ENCODE data around the gene MIF. TPM values are rescaled to one million over a fixed set of nuclear protein-coding genes. Genes with fewer than 3 reads are reported as not detected.
"Not testable (repeated sequence)": the region's sequence is repeated elsewhere in the genome, so short reads cannot be mapped to it uniquely, and the experiment has no call there.

The MIF gene
- total RNA-seq, 1 experiment from 2014 or later = 582 TPM

GRCh38 chr22:23877566-23877965, 16.6 kb upstream of the MIF start:
- DNase-seq (ENCODE audit: low read depth) = no peak

- DNase-seq (ENCODE audit: low read depth) = no peak
Measured at GRCh38 chr22:23878219-23878618, 16.0 kb upstream of the MIF start.

GRCh38 chr22:23882370-23882769, 11.8 kb upstream of the MIF start:
- DNase-seq (ENCODE audit: low read depth) = no peak

GRCh38 chr22:23883658-23884057, 10.5 kb upstream of the MIF start:
- no peak for DNase-seq (ENCODE audit: low read depth)

GRCh38 chr22:23884140-23884539, 10.0 kb upstream of the MIF start:
- no peak for DNase-seq (ENCODE audit: low read depth)

GRCh38 chr22:23888615-23889401, 5.4 kb upstream of the MIF start:
- DNase-seq (ENCODE audit: low read depth) = peak; percentile 39

GRCh38 chr22:23889620-23890019, 4.6 kb upstream of the MIF start:
- DNase-seq (ENCODE audit: low read depth) = no peak

GRCh38 chr22:23891726-23892125, 2.5 kb upstream of the MIF start:
- DNase-seq (ENCODE audit: low read depth) = no peak

- DNase-seq (ENCODE audit: low read depth) = no peak
Measured at GRCh38 chr22:23892130-23892529, 2.1 kb upstream of the MIF start.

- no peak for DNase-seq (ENCODE audit: low read depth)
Measured at GRCh38 chr22:23892706-23893105, 1.5 kb upstream of the MIF start.

- no peak for DNase-seq (ENCODE audit: low read depth)
Measured at GRCh38 chr22:23893121-23893944, 850 bp upstream of the MIF start.

GRCh38 chr22:23894710-23895598, 771 bp downstream of the MIF start:
- DNase-seq (ENCODE audit: low read depth) = peak; percentile 74

- no peak for DNase-seq (ENCODE audit: low read depth)
Measured at GRCh38 chr22:23895599-23896144, 1.5 kb downstream of the MIF start.

- DNase-seq (ENCODE audit: low read depth) = no peak
Measured at GRCh38 chr22:23896166-23896522, 2.0 kb downstream of the MIF start.

- DNase-seq (ENCODE audit: low read depth) = no peak
Measured at GRCh38 chr22:23896523-23897186, 2.5 kb downstream of the MIF start.

GRCh38 chr22:23897320-23897719, 3.1 kb downstream of the MIF start:
- DNase-seq (ENCODE audit: low read depth) = no peak

GRCh38 chr22:23898006-23898974, 4.1 kb downstream of the MIF start:
- DNase-seq (ENCODE audit: low read depth) = no peak

- DNase-seq (ENCODE audit: low read depth) = no peak
Measured at GRCh38 chr22:23899042-23899745, 5.0 kb downstream of the MIF start.

- DNase-seq (ENCODE audit: low read depth) = not testable (repeated sequence)
Measured at GRCh38 chr22:23900227-23900626, 6.0 kb downstream of the MIF start.
